ENCODE results near the gene NUP214.
A peak's percentile ranks its signal among the peaks of the same experiment; 100 is the strongest.
"Not testable (repeated sequence)": the region's sequence is repeated elsewhere in the genome, so short reads cannot be mapped to it uniquely, and the experiment has no call there.

Gene NUP214

GRCh38 chr9:131116281-131117120, 8.9 kb upstream of the NUP214 start:
- no peak for DNase-seq

- no peak for DNase-seq
These were observed 8.1 kb upstream of the NUP214 start for GRCh38 chr9:131117121-131117761.

- DNase-seq = no peak
These were observed 7.6 kb upstream of the NUP214 start for GRCh38 chr9:131117762-131118145.

- DNase-seq = no peak
These were observed 5.8 kb upstream of the NUP214 start for GRCh38 chr9:131119600-131119999.

GRCh38 chr9:131120620-131121228, 4.7 kb upstream of the NUP214 start:
- DNase-seq = no peak

GRCh38 chr9:131121346-131121745, 4.0 kb upstream of the NUP214 start:
- DNase-seq = no peak

GRCh38 chr9:131122158-131122557, 3.2 kb upstream of the NUP214 start:
- no peak for DNase-seq

- DNase-seq = no peak
These were observed 423 bp upstream of the NUP214 start for GRCh38 chr9:131125038-131125287.

GRCh38 chr9:131126059-131126426, 657 bp downstream of the NUP214 start:
- DNase-seq = no peak

GRCh38 chr9:131129183-131129582, 3.8 kb downstream of the NUP214 start:
- peak; percentile 19 for DNase-seq

- no peak for DNase-seq
These were observed 13.3 kb downstream of the NUP214 start for GRCh38 chr9:131138676-131139075.

- no peak for DNase-seq
These were observed 14.7 kb downstream of the NUP214 start for GRCh38 chr9:131140112-131140511.

GRCh38 chr9:131140550-131140949, 15.2 kb downstream of the NUP214 start:
- DNase-seq = no peak

GRCh38 chr9:131142160-131142559, 16.8 kb downstream of the NUP214 start:
- no peak for DNase-seq

- no peak for DNase-seq
These were observed 18.8 kb downstream of the NUP214 start for GRCh38 chr9:131144201-131144600.

- DNase-seq = no peak
These were observed 19.9 kb downstream of the NUP214 start for GRCh38 chr9:131145245-131145644.

- no peak for DNase-seq
These were observed 20.8 kb downstream of the NUP214 start for GRCh38 chr9:131146186-131146585.

- no peak for DNase-seq
These were observed 22.9 kb downstream of the NUP214 start for GRCh38 chr9:131148276-131148675.

GRCh38 chr9:131148966-131149687, 23.7 kb downstream of the NUP214 start:
- DNase-seq = no peak

- DNase-seq = no peak
These were observed 24.3 kb downstream of the NUP214 start for GRCh38 chr9:131149688-131150053.

GRCh38 chr9:131153595-131153994, 28.2 kb downstream of the NUP214 start:
- no peak for DNase-seq

GRCh38 chr9:131158673-131159072, 33.3 kb downstream of the NUP214 start:
- DNase-seq = not testable (repeated sequence)

GRCh38 chr9:131160416-131161112, 35.2 kb downstream of the NUP214 start:
- no peak for DNase-seq

Data from activated CD4-positive, alpha-beta T cell treated with anti-CD3 and anti-CD28 coated beads, Interleukin-2, amount 50 U/mL, for 16 hours (primary cell).